ENCODE data around the gene UBXN6.

UBXN6 gene

DNA sequence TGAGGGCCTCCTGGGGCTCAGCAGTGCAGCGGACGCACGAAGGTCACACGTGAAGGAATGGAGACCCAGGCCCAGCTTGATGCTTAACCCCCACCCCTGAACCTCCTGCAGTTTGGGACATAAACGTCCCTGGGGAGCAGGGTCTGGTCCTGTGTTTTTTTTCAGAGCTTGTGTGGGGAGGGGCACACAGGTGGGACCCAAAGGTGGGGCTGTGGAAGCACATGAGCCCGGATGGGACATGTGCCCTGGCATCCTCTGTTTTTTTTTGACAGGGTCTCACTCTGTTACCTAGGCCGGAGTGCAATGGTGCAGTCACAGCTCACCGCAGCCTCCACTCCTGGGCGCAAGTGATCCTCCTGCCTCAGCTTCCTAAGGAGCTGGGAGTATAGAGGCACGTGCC lies 20.5 kb downstream of the UBXN6 start:
- TF ChIP-seq, protein P1, sequence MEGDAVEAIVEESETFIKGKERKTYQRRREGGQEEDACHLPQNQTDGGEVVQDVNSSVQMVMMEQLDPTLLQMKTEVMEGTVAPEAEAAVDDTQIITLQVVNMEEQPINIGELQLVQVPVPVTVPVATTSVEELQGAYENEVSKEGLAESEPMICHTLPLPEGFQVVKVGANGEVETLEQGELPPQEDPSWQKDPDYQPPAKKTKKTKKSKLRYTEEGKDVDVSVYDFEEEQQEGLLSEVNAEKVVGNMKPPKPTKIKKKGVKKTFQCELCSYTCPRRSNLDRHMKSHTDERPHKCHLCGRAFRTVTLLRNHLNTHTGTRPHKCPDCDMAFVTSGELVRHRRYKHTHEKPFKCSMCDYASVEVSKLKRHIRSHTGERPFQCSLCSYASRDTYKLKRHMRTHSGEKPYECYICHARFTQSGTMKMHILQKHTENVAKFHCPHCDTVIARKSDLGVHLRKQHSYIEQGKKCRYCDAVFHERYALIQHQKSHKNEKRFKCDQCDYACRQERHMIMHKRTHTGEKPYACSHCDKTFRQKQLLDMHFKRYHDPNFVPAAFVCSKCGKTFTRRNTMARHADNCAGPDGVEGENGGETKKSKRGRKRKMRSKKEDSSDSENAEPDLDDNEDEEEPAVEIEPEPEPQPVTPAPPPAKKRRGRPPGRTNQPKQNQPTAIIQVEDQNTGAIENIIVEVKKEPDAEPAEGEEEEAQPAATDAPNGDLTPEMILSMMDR (conservative IDR thresholded peaks at IDR 0.05; ENCODE audit: control insufficient read depth, insufficient read depth, low read depth, low read length): no peak
- DNase-seq (ENCODE audit: low read depth): no peak
- H3K4me3 ChIP-seq (ENCODE audit: control insufficient read depth, low read depth, low read length): no peak overlapping the region

DNA sequence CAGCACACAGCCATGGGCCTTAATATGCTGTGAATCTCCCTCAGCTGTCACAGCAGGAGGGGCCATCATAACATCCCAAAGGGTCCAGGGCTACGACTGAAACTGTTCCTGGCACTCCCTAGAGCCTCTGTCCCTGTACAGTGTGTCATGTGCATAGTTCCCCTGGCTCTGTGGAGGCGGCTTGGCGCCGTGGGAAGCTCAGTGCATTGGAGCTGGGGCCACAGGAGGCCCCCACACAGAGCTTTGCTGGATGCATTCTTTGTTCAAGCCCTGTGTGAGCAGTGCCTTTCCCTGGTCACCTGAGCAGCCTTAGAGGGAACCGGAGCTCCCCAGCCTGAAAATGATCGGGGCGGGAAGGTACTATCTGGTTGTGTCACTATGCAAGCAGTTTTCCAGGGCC lies 21.4 kb downstream of the UBXN6 start:
- no peak overlapping the region for H3K4me3 ChIP-seq (ENCODE audit: control insufficient read depth, low read depth, low read length)
- DNase-seq (ENCODE audit: low read depth): no peak
- TF ChIP-seq, protein P1 (conservative IDR thresholded peaks at IDR 0.05; ENCODE audit: control insufficient read depth, insufficient read depth, low read depth, low read length): no peak

GRCh38 chr19:4434391-4434790 lies 23.2 kb downstream of the UBXN6 start:
- DNase-seq (ENCODE audit: low read depth): no peak
- no peak overlapping the region for H3K4me3 ChIP-seq (ENCODE audit: control insufficient read depth, low read depth, low read length)
- TF ChIP-seq, protein P1 (conservative IDR thresholded peaks at IDR 0.05; ENCODE audit: control insufficient read depth, insufficient read depth, low read depth, low read length): no peak

- TF ChIP-seq, protein P1 (conservative IDR thresholded peaks at IDR 0.05; ENCODE audit: control insufficient read depth, insufficient read depth, low read depth, low read length): no peak
- no peak for DNase-seq (ENCODE audit: low read depth)
- no peak overlapping the region for H3K4me3 ChIP-seq (ENCODE audit: control insufficient read depth, low read depth, low read length)
Measured at GRCh38 chr19:4432918-4433506, 24.6 kb downstream of the UBXN6 start.

DNA sequence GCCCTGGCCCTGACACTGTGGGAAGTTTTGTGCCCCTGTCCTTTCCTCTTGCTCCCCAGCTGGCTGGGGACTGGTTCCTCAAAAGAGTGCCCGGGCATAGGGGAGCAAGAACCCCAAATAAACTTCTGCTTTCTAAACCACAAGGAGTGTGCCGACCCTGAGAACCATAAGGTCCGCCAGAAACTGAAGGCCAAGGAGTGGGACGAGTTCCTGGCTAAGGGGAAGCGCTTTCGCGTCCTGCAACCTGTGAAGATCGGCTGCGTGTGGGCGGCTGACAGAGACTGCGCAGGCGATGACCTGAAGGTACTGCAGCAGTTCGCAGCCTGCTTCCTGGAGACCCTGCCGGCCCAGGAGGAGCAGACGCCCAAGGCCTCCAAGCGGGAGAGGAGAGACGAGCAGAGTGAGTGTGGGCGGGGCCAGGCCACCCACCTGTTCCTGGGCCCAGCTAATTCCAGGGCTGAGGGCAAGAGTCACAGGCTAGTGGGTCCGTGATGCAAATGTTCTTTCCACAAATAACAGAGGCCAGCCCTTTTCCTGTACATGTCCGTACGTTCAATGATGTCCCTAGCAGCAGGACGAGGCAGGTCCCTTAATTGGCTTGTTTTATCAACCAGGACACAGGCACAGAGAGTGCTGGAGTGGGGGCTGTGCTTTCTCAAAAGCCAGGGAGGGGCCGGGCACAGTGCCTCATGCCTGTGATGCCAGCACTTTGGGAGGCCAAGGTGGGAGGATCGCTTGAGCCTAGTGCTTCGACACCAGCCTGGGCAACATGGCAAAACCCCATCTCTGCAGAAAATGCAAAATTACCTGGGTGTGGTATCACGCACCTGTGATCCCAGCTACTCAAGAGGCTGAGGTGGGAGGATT lies 25.6 kb downstream of the UBXN6 start:
- DNase-seq (ENCODE audit: low read depth): no peak
- TF ChIP-seq, protein P1 (conservative IDR thresholded peaks at IDR 0.05; ENCODE audit: control insufficient read depth, insufficient read depth, low read depth, low read length): no peak
- no peak overlapping the region for H3K4me3 ChIP-seq (ENCODE audit: control insufficient read depth, low read depth, low read length)

DNA sequence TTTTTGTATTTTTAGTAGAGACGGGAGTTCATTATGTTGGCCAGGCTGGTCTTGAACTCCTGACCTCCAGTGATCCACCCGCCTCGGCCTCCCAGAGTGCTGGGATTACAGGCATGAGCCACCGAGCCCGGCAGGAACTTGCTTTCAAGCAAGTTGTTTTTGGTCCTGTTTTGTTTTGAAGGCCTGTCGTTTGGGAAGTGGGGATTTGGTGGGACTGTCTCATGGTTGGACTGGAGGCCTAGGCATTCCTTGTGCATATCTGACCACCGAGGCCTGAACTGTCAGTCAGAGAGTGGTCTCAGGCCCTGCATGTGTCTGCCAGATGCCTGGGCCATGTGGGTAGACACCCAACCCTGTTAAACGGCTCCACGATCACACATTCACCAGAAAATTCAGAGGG lies 26.3 kb downstream of the UBXN6 start:
- H3K4me3 ChIP-seq (ENCODE audit: control insufficient read depth, low read depth, low read length): no peak overlapping the region
- TF ChIP-seq, protein P1 (conservative IDR thresholded peaks at IDR 0.05; ENCODE audit: control insufficient read depth, insufficient read depth, low read depth, low read length): no peak
- no peak for DNase-seq (ENCODE audit: low read depth)
